D721Med (cell line): ENCODE results near the gene ZC3H12C.

Experiments
- DNase-seq: peaks from one replicate; pipeline ENCODE4 v3.0.0; 2011; ENCODE audit warnings: low spot score; ENCODE audit not compliant: insufficient read length
- FAIRE-seq: peaks from 2 replicates; lab custom pipeline; 2011; peaks lifted over from hg19 to GRCh38; lab: Jason Lieb, UNC
- TF ChIP-seq, protein P1 (sequence below): IDR thresholded peaks from 2 replicates; pipeline ENCODE4 v1.5.1; 2012; ENCODE audit warnings: mild to moderate bottlenecking, control low read depth; ENCODE audit not compliant: insufficient read depth; ENCODE audit errors: missing control alignments

ZC3H12C gene

GRCh38 chr11:110179064-110179463, 85.9 kb downstream of the ZC3H12C start:
- FAIRE-seq: no peak
- no peak for DNase-seq
- TF ChIP-seq, protein P1, sequence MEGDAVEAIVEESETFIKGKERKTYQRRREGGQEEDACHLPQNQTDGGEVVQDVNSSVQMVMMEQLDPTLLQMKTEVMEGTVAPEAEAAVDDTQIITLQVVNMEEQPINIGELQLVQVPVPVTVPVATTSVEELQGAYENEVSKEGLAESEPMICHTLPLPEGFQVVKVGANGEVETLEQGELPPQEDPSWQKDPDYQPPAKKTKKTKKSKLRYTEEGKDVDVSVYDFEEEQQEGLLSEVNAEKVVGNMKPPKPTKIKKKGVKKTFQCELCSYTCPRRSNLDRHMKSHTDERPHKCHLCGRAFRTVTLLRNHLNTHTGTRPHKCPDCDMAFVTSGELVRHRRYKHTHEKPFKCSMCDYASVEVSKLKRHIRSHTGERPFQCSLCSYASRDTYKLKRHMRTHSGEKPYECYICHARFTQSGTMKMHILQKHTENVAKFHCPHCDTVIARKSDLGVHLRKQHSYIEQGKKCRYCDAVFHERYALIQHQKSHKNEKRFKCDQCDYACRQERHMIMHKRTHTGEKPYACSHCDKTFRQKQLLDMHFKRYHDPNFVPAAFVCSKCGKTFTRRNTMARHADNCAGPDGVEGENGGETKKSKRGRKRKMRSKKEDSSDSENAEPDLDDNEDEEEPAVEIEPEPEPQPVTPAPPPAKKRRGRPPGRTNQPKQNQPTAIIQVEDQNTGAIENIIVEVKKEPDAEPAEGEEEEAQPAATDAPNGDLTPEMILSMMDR: no peak

GRCh38 chr11:110182886-110183285, 89.7 kb downstream of the ZC3H12C start:
- DNase-seq (no peak), FAIRE-seq (no peak)
- TF ChIP-seq, protein P1: no peak

GRCh38 chr11:110184456-110184855, 91.3 kb downstream of the ZC3H12C start:
- TF ChIP-seq, protein P1: no peak
- DNase-seq (no peak), FAIRE-seq (no peak)

DNA sequence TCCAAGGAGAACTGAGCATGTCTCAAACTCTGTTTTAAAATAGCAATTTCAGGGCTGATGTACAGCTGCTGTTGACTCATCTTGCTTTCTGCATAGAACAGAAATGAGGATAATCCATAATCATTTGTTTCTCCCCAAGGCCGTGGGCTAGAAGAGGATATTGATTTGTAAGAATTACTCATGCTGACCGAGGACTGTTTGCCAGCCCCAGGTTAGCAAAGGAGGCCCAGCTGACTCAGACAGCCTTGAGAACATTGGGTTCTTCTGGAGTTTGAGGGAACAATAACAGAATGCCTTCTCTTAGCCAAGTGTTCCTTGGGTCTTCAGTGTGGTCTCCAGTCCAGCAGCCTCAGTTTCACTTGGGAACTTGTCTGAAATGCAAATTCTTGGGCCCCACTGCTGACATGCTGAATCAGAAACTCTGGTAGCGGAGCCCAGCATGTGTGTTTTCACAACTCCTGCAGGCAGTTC, 92.0 kb downstream of the ZC3H12C start:
- FAIRE-seq: no peak
- no peak for DNase-seq

GRCh38 chr11:110185599-110185998, 92.4 kb downstream of the ZC3H12C start:
- FAIRE-seq (no peak), DNase-seq (no peak)
- TF ChIP-seq, protein P1: no peak

More for the DNA sequence above, 92.0 kb downstream of the ZC3H12C start:
- TF ChIP-seq, protein P1: no peak

DNA sequence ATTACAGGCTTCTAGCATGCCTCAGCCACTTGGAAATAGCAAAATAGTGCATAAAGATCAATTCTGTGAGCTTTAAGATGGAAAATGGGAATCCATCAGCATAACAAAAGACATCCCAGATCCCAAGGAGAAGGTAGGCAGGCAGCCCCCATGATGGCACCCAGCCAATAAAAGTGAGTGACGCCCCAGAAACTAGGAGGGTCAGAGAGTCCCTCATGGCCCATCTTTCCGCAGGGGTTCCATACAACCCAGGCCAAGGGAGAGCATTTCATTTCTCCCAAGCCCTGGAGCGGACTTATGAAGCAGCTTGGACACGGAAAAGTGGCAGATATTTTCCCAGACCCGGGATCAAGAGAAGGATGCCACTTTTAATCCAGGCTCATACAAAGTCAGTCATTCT, 93.3 kb downstream of the ZC3H12C start:
- no peak for FAIRE-seq
- TF ChIP-seq, protein P1: no peak
- no peak for DNase-seq

DNA sequence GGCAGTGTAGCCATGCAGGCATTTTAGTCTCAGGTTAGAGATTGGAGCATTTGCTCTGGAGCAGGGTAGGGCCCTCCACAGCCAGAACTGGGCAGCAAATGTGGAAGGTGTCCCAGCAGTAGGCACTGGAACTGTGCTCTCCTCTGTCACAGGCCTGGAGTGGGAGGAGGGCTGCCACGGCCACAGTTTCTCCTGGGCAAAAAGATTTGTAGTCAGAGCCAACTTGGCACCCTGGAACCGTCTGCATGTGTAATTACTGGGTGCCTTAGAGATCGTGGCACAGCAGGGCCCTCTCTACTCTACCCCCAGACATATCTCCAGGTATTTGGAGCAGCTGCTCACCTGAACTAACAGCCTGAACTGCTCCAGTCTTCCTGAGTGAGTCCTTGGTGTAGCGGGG, 93.7 kb downstream of the ZC3H12C start:
- DNase-seq (no peak), FAIRE-seq (no peak)
- TF ChIP-seq, protein P1: no peak
